OCI-LY3 (cell line): ENCODE results near the gene GRIN3A.

ENCODE experiments used
- CTCF ChIP-seq: fragments of 200-600, 300-600 bp; sonication (generic); IDR thresholded peaks from 2 replicates; pipeline ENCODE4 v1.5.1; 2014; ENCODE audit warnings: antibody characterized with exemption, low read length, low read depth
- EZH2phosphoT487 ChIP-seq: fragments of 200-600 bp; shearing (Covaris generic); IDR thresholded peaks from 2 replicates; pipeline ENCODE4 v1.6.1; 2018; ENCODE audit warnings: antibody characterized with exemption, mixed run types, low read depth

GRCh38 chr9:101731429-101731828, 7.0 kb downstream of the GRIN3A start:
- TF ChIP-seq CTCF, result no peak
- TF ChIP-seq EZH2phosphoT487, result no peak
